Measurements from ENCODE around the gene HDAC1.

The HDAC1 gene

GRCh38 chr1:32291708-32292538 lies at the start of gene HDAC1:
Gene HDAC1, plus strand, starts transcription at chr1:32292083. Its CDS starts 87 bp downstream, at chr1:32292170.
- Histone ChIP-seq H3K9ac (ENCODE audit: insufficient read length, low read depth) (peak within 1 kb of the TSS; percentile 98), H3K4me1 (ENCODE audit: insufficient read depth, insufficient read length) (peaks cover 14% of the 10 kb centered on the region)
- TF ChIP-seq YY1 (IDR thresholded peaks at IDR 0.05; ENCODE audit: insufficient read depth, insufficient read length) (peak; percentile 63), SUZ12 (IDR thresholded peaks at IDR 0.05; ENCODE audit: extremely low read depth, insufficient read depth, insufficient read length) (no peak)

DNA sequence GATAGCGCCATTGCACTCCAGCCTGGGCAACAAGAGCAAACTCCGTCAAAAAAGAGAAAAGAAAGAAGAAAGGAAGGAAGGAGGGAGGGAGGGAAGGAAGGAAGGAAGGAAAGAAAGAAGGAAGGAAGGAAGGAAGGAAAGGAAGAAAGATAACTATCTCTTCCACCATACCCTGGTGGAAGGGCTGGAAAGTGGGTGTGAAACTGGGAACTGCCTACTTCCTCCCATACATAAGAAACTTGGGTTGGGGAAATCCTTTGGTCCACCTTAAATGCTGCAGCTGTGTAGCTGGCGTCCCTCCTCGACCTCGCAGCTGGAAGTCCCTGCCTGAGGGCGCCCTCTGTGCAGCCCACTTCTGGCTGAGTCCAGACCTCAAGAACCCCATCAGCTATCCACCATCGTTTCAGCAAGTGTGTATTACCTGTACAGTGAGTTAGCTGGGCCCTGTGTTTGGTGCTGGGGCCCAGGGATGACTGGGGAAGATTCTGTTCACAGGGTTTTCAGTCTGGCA lies 49.5 kb upstream of the HDAC1 start:
- Histone ChIP-seq H3K4me3 (ENCODE audit: insufficient read length, low read depth) (no peak overlapping the region), H3K9me3 (ENCODE audit: insufficient read depth, low read length) (no peaks in the 10 kb centered on the region), H3K27me3 (ENCODE audit: insufficient read depth, insufficient read length) (no peaks in the 10 kb centered on the region), H3K4me1 (ENCODE audit: insufficient read depth, insufficient read length) (peaks cover 14% of the 10 kb centered on the region), H3K36me3 (ENCODE audit: insufficient read depth, insufficient read length, low read length) (peaks cover 4% of the 10 kb centered on the region), H3K9ac (ENCODE audit: insufficient read length, low read depth) (peak overlapping the region; percentile 46)
- no peak for TF ChIP-seq SUZ12 (IDR thresholded peaks at IDR 0.05; ENCODE audit: extremely low read depth, insufficient read depth, insufficient read length)
- no peak for TF ChIP-seq ZNF274 (IDR thresholded peaks at IDR 0.05; ENCODE audit: low read depth, low read length)
- TF ChIP-seq YY1 (IDR thresholded peaks at IDR 0.05; ENCODE audit: insufficient read depth, insufficient read length): no peak
- DNase-seq (ENCODE audit: low read depth, low spot score): no peak

More at GRCh38 chr1:32291708-32292538, at the start of gene HDAC1:
- Histone ChIP-seq H3K36me3 (ENCODE audit: insufficient read depth, insufficient read length, low read length) (peaks cover 21% of the 10 kb centered on the region), H3K27me3 (ENCODE audit: insufficient read depth, insufficient read length) (no peaks in the 10 kb centered on the region), H3K4me3 (ENCODE audit: insufficient read length, low read depth) (peak within 1 kb of the TSS; percentile 100), H3K9me3 (ENCODE audit: insufficient read depth, low read length) (no peaks in the 10 kb centered on the region)
- DNase-seq (ENCODE audit: low read depth, low spot score): peak; percentile 88

DNA sequence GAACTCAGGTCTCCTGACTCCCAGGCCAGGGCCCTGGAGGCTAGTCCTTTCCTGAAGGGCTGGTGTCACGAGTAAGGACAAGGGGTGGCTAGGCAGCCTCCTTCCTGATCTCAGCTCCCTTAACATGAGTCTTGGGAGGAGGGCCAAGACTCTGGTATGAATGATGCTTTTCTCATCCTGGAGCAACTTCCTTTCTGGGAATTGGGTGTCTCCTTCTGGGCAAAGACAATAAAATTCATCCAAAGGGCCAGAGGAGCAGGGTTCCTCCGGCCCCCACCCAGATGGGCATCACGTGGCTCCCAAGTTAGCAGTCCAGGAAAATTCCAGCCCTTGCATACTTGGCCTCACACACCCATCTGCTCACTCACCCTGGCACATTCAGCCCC lies 45.0 kb upstream of the HDAC1 start, which contains the start of gene FAM167B:
Gene FAM167B (plus strand): TSS at position 335 of the 386 bp plus-strand sequence. CDS start 200 bp downstream, outside the sequence.
- no peak for DNase-seq (ENCODE audit: low read depth, low spot score)
- H3K9ac ChIP-seq (ENCODE audit: insufficient read length, low read depth): peak within 1 kb of the TSS; percentile 38
- H3K27me3 ChIP-seq (ENCODE audit: insufficient read depth, insufficient read length): no peaks in the 10 kb centered on the region
- no peaks in the 10 kb centered on the region for H3K36me3 ChIP-seq (ENCODE audit: insufficient read depth, insufficient read length, low read length)
- H3K4me3 ChIP-seq (ENCODE audit: insufficient read length, low read depth): no peak within 1 kb of the TSS
- H3K9me3 ChIP-seq (ENCODE audit: insufficient read depth, low read length): no peaks in the 10 kb centered on the region
- no peak for TF ChIP-seq SUZ12 (IDR thresholded peaks at IDR 0.05; ENCODE audit: extremely low read depth, insufficient read depth, insufficient read length)
- no peak for TF ChIP-seq ZNF274 (IDR thresholded peaks at IDR 0.05; ENCODE audit: low read depth, low read length)
- no peak for TF ChIP-seq YY1 (IDR thresholded peaks at IDR 0.05; ENCODE audit: insufficient read depth, insufficient read length)
- H3K4me1 ChIP-seq (ENCODE audit: insufficient read depth, insufficient read length): peaks cover 42% of the 10 kb centered on the region

- no peaks in the 10 kb centered on the region for H3K9me3 ChIP-seq (ENCODE audit: insufficient read depth, low read length)
- peaks cover 40% of the 10 kb centered on the region for H3K4me1 ChIP-seq (ENCODE audit: insufficient read depth, insufficient read length)
- peak overlapping the region; percentile 38 for H3K9ac ChIP-seq (ENCODE audit: insufficient read length, low read depth)
Measured at GRCh38 chr1:32247452-32247851, 44.4 kb upstream of the HDAC1 start.

DNA sequence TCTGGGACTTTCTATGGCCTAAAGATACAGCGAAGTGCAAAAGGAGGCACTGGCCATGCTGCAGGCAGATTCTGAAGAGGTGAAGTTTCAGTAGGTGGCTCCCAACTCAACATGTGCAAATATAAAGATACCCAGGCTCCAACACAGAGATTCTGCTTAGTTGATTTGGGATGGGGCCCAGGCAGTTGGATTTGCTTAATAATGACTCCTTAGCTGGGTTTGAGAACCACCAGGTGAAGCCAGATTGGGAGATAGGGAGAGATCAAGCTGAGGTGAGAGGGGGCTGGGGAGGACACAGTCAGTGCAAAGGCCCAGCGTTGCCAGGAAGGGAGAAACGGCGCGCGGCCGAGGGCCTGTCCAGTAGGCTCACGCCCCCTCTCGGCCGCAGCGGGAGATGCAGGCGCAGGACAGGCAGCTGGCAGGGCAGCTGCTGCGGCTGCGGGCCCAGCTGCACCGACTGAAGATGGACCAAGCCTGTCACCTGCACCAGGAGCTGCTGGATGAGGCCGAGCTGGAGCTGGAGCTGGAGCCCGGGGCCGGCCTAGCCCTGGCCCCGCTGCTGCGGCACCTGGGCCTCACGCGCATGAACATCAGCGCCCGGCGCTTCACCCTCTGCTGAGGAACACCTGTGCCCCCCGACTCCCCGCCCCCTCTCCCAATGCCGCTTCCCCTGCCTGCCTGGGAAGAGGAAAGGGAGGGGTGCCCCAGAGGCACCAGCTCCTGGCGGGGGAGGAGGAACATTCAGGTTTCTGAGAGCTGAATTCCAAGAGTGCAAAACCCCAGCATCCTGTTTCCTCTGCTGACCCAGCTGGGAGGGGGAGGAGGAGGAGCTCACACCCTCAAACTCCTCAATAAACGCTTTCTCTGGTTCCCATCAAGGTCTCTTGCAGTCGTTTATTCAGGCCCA lies 43.6 kb upstream of the HDAC1 start:
- H3K9ac ChIP-seq (ENCODE audit: insufficient read length, low read depth): peak overlapping the region; percentile 53
- H3K9me3 ChIP-seq (ENCODE audit: insufficient read depth, low read length): no peaks in the 10 kb centered on the region
- no peaks in the 10 kb centered on the region for H3K36me3 ChIP-seq (ENCODE audit: insufficient read depth, insufficient read length, low read length)
- TF ChIP-seq SUZ12 (IDR thresholded peaks at IDR 0.05; ENCODE audit: extremely low read depth, insufficient read depth, insufficient read length): no peak
- TF ChIP-seq YY1 (IDR thresholded peaks at IDR 0.05; ENCODE audit: insufficient read depth, insufficient read length): no peak
- no peak for TF ChIP-seq ZNF274 (IDR thresholded peaks at IDR 0.05; ENCODE audit: low read depth, low read length)
- H3K4me3 ChIP-seq (ENCODE audit: insufficient read length, low read depth): peak overlapping the region; percentile 31
- no peaks in the 10 kb centered on the region for H3K27me3 ChIP-seq (ENCODE audit: insufficient read depth, insufficient read length)
- peaks cover 38% of the 10 kb centered on the region for H3K4me1 ChIP-seq (ENCODE audit: insufficient read depth, insufficient read length)
- peak; percentile 90 for DNase-seq (ENCODE audit: low read depth, low spot score)

More at GRCh38 chr1:32247452-32247851, 44.4 kb upstream of the HDAC1 start:
- TF ChIP-seq YY1 (IDR thresholded peaks at IDR 0.05; ENCODE audit: insufficient read depth, insufficient read length) (no peak), SUZ12 (IDR thresholded peaks at IDR 0.05; ENCODE audit: extremely low read depth, insufficient read depth, insufficient read length) (no peak), ZNF274 (IDR thresholded peaks at IDR 0.05; ENCODE audit: low read depth, low read length) (no peak)
- Histone ChIP-seq H3K4me3 (ENCODE audit: insufficient read length, low read depth) (no peak overlapping the region), H3K36me3 (ENCODE audit: insufficient read depth, insufficient read length, low read length) (no peaks in the 10 kb centered on the region), H3K27me3 (ENCODE audit: insufficient read depth, insufficient read length) (no peaks in the 10 kb centered on the region)
- DNase-seq (ENCODE audit: low read depth, low spot score): no peak

GRCh38 chr1:32249831-32250525 lies 41.9 kb upstream of the HDAC1 start:
- Histone ChIP-seq H3K9me3 (ENCODE audit: insufficient read depth, low read length) (no peaks in the 10 kb centered on the region), H3K4me3 (ENCODE audit: insufficient read length, low read depth) (no peak overlapping the region), H3K9ac (ENCODE audit: insufficient read length, low read depth) (peak overlapping the region; percentile 23), H3K4me1 (ENCODE audit: insufficient read depth, insufficient read length) (peaks cover 38% of the 10 kb centered on the region), H3K27me3 (ENCODE audit: insufficient read depth, insufficient read length) (no peaks in the 10 kb centered on the region), H3K36me3 (ENCODE audit: insufficient read depth, insufficient read length, low read length) (no peaks in the 10 kb centered on the region)
- no peak for DNase-seq (ENCODE audit: low read depth, low spot score)
- TF ChIP-seq ZNF274 (IDR thresholded peaks at IDR 0.05; ENCODE audit: low read depth, low read length): no peak
- no peak for TF ChIP-seq SUZ12 (IDR thresholded peaks at IDR 0.05; ENCODE audit: extremely low read depth, insufficient read depth, insufficient read length)
- TF ChIP-seq YY1 (IDR thresholded peaks at IDR 0.05; ENCODE audit: insufficient read depth, insufficient read length): no peak

All from NT2/D1 (cell line).